ENCODE results near the gene LYL1. TPM values are rescaled to one million over a fixed set of nuclear protein-coding genes. Genes with fewer than 3 reads are reported as not detected.

LYL1 gene
- total RNA-seq, 1 donor from 2014 or later: 0.50 TPM

GRCh38 chr19:13121551-13122274 lies 19.1 kb upstream of the LYL1 start:
- peaks cover 12% of the 10 kb centered on the region for H3K4me1 Mint-ChIP-seq (ENCODE audit: low read depth)
- H3K27ac Mint-ChIP-seq: peak overlapping the region; percentile 25
- no peaks in the 10 kb centered on the region for H3K9me3 Mint-ChIP-seq (ENCODE audit: low read depth)
- peak overlapping the region; percentile 37 for H3K4me3 Mint-ChIP-seq (ENCODE audit: low read depth)
- peaks cover 2% of the 10 kb centered on the region for H3K36me3 Mint-ChIP-seq (ENCODE audit: insufficient read depth)
- no peaks in the 10 kb centered on the region for H3K27me3 Mint-ChIP-seq
- TF ChIP-seq, protein P1, sequence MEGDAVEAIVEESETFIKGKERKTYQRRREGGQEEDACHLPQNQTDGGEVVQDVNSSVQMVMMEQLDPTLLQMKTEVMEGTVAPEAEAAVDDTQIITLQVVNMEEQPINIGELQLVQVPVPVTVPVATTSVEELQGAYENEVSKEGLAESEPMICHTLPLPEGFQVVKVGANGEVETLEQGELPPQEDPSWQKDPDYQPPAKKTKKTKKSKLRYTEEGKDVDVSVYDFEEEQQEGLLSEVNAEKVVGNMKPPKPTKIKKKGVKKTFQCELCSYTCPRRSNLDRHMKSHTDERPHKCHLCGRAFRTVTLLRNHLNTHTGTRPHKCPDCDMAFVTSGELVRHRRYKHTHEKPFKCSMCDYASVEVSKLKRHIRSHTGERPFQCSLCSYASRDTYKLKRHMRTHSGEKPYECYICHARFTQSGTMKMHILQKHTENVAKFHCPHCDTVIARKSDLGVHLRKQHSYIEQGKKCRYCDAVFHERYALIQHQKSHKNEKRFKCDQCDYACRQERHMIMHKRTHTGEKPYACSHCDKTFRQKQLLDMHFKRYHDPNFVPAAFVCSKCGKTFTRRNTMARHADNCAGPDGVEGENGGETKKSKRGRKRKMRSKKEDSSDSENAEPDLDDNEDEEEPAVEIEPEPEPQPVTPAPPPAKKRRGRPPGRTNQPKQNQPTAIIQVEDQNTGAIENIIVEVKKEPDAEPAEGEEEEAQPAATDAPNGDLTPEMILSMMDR (IDR thresholded peaks at IDR 0.05; ENCODE audit: unreplicated experiment): no peak
- no peak for DNase-seq (ENCODE audit: low spot score, unreplicated experiment)

DNA sequence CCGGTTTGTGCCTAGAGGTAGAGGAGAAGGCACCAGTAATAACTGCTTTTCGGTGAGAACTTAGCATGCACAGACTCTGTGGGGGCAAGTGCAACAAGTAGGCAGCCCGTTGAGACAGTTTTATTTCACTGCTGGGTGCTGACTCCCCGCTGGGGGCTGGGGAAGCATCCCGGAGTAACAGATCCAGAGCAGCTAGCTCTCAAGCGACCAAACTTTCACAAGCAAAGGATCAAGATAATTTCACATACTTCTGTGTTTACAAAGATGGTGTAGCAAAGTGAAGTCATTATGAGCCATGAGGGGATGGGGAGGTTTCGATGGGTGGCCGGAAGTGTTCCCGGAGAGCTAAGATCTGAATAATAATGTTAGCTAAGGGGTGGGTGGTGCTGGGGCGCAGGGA lies 18.2 kb upstream of the LYL1 start:
- peak overlapping the region; percentile 45 for H3K27ac Mint-ChIP-seq
- no peak for DNase-seq (ENCODE audit: low spot score, unreplicated experiment)
- peaks cover 18% of the 10 kb centered on the region for H3K4me1 Mint-ChIP-seq (ENCODE audit: low read depth)
- H3K9me3 Mint-ChIP-seq (ENCODE audit: low read depth): no peaks in the 10 kb centered on the region
- TF ChIP-seq, protein P1 (IDR thresholded peaks at IDR 0.05; ENCODE audit: unreplicated experiment): no peak
- peak overlapping the region; percentile 37 for H3K4me3 Mint-ChIP-seq (ENCODE audit: low read depth)
- H3K27me3 Mint-ChIP-seq: no peaks in the 10 kb centered on the region
- peaks cover 2% of the 10 kb centered on the region for H3K36me3 Mint-ChIP-seq (ENCODE audit: insufficient read depth)

- H3K27ac Mint-ChIP-seq: no peak overlapping the region
- no peaks in the 10 kb centered on the region for H3K27me3 Mint-ChIP-seq
- peaks cover 2% of the 10 kb centered on the region for H3K36me3 Mint-ChIP-seq (ENCODE audit: insufficient read depth)
- no peak for DNase-seq (ENCODE audit: low spot score, unreplicated experiment)
- TF ChIP-seq, protein P1 (IDR thresholded peaks at IDR 0.05; ENCODE audit: unreplicated experiment): no peak
- no peaks in the 10 kb centered on the region for H3K9me3 Mint-ChIP-seq (ENCODE audit: low read depth)
- H3K4me1 Mint-ChIP-seq (ENCODE audit: low read depth): peaks cover 22% of the 10 kb centered on the region
- peak overlapping the region; percentile 77 for H3K4me3 Mint-ChIP-seq (ENCODE audit: low read depth)
Measured at GRCh38 chr19:13120031-13120430, 17.4 kb upstream of the LYL1 start.

DNA sequence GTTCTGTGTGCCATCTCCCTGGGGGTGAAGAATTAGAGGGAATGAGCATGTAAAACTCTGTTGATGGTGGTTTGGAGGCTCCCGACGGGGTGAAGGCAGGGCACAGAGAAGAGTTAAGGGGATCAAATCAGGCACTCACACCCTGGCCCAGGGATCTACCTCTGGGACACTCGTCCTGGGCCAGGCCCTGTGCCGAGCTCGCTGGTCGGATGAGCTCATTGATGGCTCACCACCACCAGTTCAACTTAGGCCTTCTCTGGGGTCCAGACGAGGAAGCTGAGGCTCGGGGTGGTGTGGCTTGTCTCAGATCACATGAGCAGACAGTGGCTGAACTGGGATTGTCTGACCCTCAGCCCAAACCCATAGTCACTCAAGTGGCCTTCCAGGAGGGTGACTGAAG lies 17.0 kb upstream of the LYL1 start:
- Mint-ChIP-seq H3K4me1 (ENCODE audit: low read depth) (peaks cover 22% of the 10 kb centered on the region), H3K27ac (peak overlapping the region; percentile 79), H3K36me3 (ENCODE audit: insufficient read depth) (peaks cover 2% of the 10 kb centered on the region), H3K4me3 (ENCODE audit: low read depth) (peak overlapping the region; percentile 77), H3K9me3 (ENCODE audit: low read depth) (no peaks in the 10 kb centered on the region), H3K27me3 (no peaks in the 10 kb centered on the region)
- no peak for DNase-seq (ENCODE audit: low spot score, unreplicated experiment)
- TF ChIP-seq, protein P1 (IDR thresholded peaks at IDR 0.05; ENCODE audit: unreplicated experiment): no peak

- Mint-ChIP-seq H3K4me3 (ENCODE audit: low read depth) (peak overlapping the region; percentile 77), H3K27me3 (no peaks in the 10 kb centered on the region), H3K4me1 (ENCODE audit: low read depth) (peaks cover 22% of the 10 kb centered on the region), H3K36me3 (ENCODE audit: insufficient read depth) (peaks cover 2% of the 10 kb centered on the region), H3K27ac (peak overlapping the region; percentile 79), H3K9me3 (ENCODE audit: low read depth) (no peaks in the 10 kb centered on the region)
- DNase-seq (ENCODE audit: low spot score, unreplicated experiment): peak; percentile 50
- TF ChIP-seq, protein P1 (IDR thresholded peaks at IDR 0.05; ENCODE audit: unreplicated experiment): no peak
Measured at GRCh38 chr19:13118424-13119193, 16.0 kb upstream of the LYL1 start.

Data from progenitor cell of endocrine pancreas (in vitro differentiated cells).